Endothelial cell of umbilical vein (primary cell): Measurements from ENCODE around the gene IL36RN. TPM values are rescaled to one million over a fixed set of nuclear protein-coding genes. Genes with fewer than 3 reads are reported as not detected.

Experiments
- BruUV-seq: library from RNA; stranded (reverse); fragments of 400-500 nt; replicated peaks from 2 replicates; lab custom pipeline; 2021; lab: Mats Ljungman, UMichigan
- CTCF ChIA-PET: fragments of 300-600, 350-600 bp; sonication (Branson Sonifier 250); formaldehyde crosslinking; loops from one replicate; lab custom pipeline; 2021; ENCODE audit warnings: antibody characterized with exemption, inconsistent platforms; lab: Charles Lee
- POLR2A ChIA-PET: fragments of 300-600, 350-600 bp; sonication (Branson Sonifier 250); formaldehyde crosslinking; loops from one replicate; lab custom pipeline; 2021; ENCODE audit warnings: antibody characterized with exemption, inconsistent platforms; lab: Charles Lee
- DNase-seq: peaks from one replicate; pipeline ENCODE4 v3.0.0-alpha.2; 2011; ENCODE audit warnings: low read depth, low spot score
- FAIRE-seq: peaks from 2 replicates; lab custom pipeline; 2011; peaks lifted over from hg19 to GRCh38; lab: Jason Lieb, UNC
- H2AFZ ChIP-seq: 2 replicates; pipeline ENCODE4 v1.6.0; 2012; ENCODE audit warnings: low read depth, low read length, control low read depth, inconsistent platforms
- H3K27ac ChIP-seq: 2 replicates; pipeline ENCODE4 v1.5.1; 2011; ENCODE audit warnings: low read depth, mild to moderate bottlenecking, control low read depth, low read length, moderate library complexity; ENCODE audit not compliant: insufficient read depth
- H3K27me3 ChIP-seq, 2 experiments: 2 replicates each; pipeline versions ENCODE4 v1.6.0 to v1.6.1; 2011; ENCODE audit warnings: low read length in 2 of 2, mixed read lengths in 1 of 2; ENCODE audit not compliant: control insufficient read depth in 2 of 2, insufficient read depth in 2 of 2
- H3K36me3 ChIP-seq, 2 experiments: 2 replicates in 1 of 2; 3 replicates in 1 of 2; pipeline ENCODE4 v1.5.1; 2011; ENCODE audit warnings: low read length in 2 of 2, mild to moderate bottlenecking in 1 of 2, moderate library complexity in 1 of 2; ENCODE audit not compliant: control insufficient read depth in 2 of 2, insufficient read depth in 2 of 2; ENCODE audit errors: extremely low read depth in 1 of 2
- H3K4me1 ChIP-seq: 3 replicates; pipeline ENCODE4 v1.5.1; 2011; ENCODE audit warnings: mild to moderate bottlenecking, low read length; ENCODE audit not compliant: control insufficient read depth, insufficient read depth; ENCODE audit errors: extremely low read depth
- H3K4me2 ChIP-seq: 2 replicates; pipeline ENCODE4 v1.6.1; 2011; ENCODE audit warnings: low read length, control low read depth, mixed read lengths; ENCODE audit not compliant: insufficient read depth
- H3K4me3 ChIP-seq, 3 experiments: fragments of 200-600 bp in 1 of 3; sonication (generic), shearing (Covaris generic) in 1 of 3; replicated peaks in 1 of 3; 2 replicates each; pipeline ENCODE4 v1.5.1; 2011 to 2016; ENCODE audit warnings: control low read depth in 3 of 3, low read length in 3 of 3, mild to moderate bottlenecking in 2 of 3, inconsistent platforms in 1 of 3, low read depth in 1 of 3, moderate library complexity in 1 of 3; ENCODE audit not compliant: insufficient read depth in 1 of 3
- H3K79me2 ChIP-seq: 2 replicates; pipeline ENCODE4 v1.6.0; 2012; ENCODE audit warnings: low read length, inconsistent platforms; ENCODE audit not compliant: control insufficient read depth, insufficient read depth
- H3K9ac ChIP-seq: replicated peaks from 2 replicates; pipeline ENCODE3; 2011; ENCODE audit warnings: low read length, control low read depth; ENCODE audit not compliant: insufficient read depth; ENCODE audit errors: extremely low read depth
- H3K9me1 ChIP-seq: replicated peaks from 3 replicates; pipeline ENCODE4 v1.6.0; 2011; ENCODE audit warnings: mild to moderate bottlenecking, low read length; ENCODE audit not compliant: control insufficient read depth, insufficient read depth; ENCODE audit errors: extremely low read depth
- H3K9me3 ChIP-seq: replicated peaks from 2 replicates; pipeline ENCODE4 v1.5.1; 2012; ENCODE audit warnings: low read length, inconsistent platforms; ENCODE audit not compliant: control insufficient read depth, insufficient read depth
- H4K20me1 ChIP-seq: replicated peaks from 2 replicates; pipeline ENCODE3; 2011; ENCODE audit warnings: mild to moderate bottlenecking, low read length; ENCODE audit not compliant: control insufficient read depth, insufficient read depth; ENCODE audit errors: extremely low read depth
- EZH2 ChIP-seq: IDR thresholded peaks from 2 replicates; pipeline ENCODE4 v1.6.1; 2012; ENCODE audit warnings: borderline replicate concordance, low read depth, mild to moderate bottlenecking, moderate library complexity, low read length, inconsistent platforms; ENCODE audit not compliant: severe bottlenecking
- FOS ChIP-seq: IDR thresholded peaks from 2 replicates; pipeline ENCODE4 v1.6.1; 2011; ENCODE audit warnings: mild to moderate bottlenecking, low read length, moderate library complexity, borderline replicate concordance; ENCODE audit not compliant: insufficient read depth
- GATA2 ChIP-seq: IDR thresholded peaks from 2 replicates; pipeline ENCODE4 v1.7.0; 2011; ENCODE audit warnings: low read depth, mild to moderate bottlenecking, moderate library complexity, mixed read lengths, low read length; ENCODE audit not compliant: insufficient read length, insufficient read depth
- JUN ChIP-seq: IDR thresholded peaks from 2 replicates; pipeline ENCODE4 v1.6.1; 2011; ENCODE audit warnings: borderline replicate concordance, low read depth; ENCODE audit not compliant: insufficient read length, insufficient read depth
- MYC ChIP-seq: IDR thresholded peaks from one replicate; pipeline ENCODE4 v1.6.1; 2011; ENCODE audit warnings: mild to moderate bottlenecking, low read depth, low read length
- POLR2A ChIP-seq: IDR thresholded peaks from 2 replicates; pipeline ENCODE4 v1.6.1; 2012; ENCODE audit warnings: low read depth, mild to moderate bottlenecking, control low read depth, low read length
- POLR2AphosphoS5 ChIP-seq: IDR thresholded peaks from 2 replicates; pipeline ENCODE4 v1.6.1; 2012; ENCODE audit warnings: low read depth, mild to moderate bottlenecking, control low read depth, low read length, moderate library complexity; ENCODE audit not compliant: insufficient read depth
- dilution Hi-C: fragments of 300-500 bp; cut with MboI; formaldehyde crosslinking; loops from one replicate; pipeline ENCODE4 v1.15.0; 2019; ENCODE audit warnings: low sequenced_read_pairs; ENCODE audit not compliant: extremely low pct_ligation_motif_present
- intact Hi-C: fragments of 100-400 bp; cut with micrococcal nuclease; formaldehyde crosslinking; loops from one replicate; pipeline ENCODE4 v1.10.0; 2022
- polyA plus RNA-seq, 4 experiments: library from polyadenylated mRNA; depleted of rRNA in 3 of 4; stranded (reverse) in 3 of 4; unstranded in 1 of 4; fragments of >200 nt; gene quantifications; 2 replicates each; pipeline versions ENCODE4 v1.2.1 to v1.2.3, GENCODE V29; 2011 to 2012; ENCODE audit warnings: missing spikeins in 1 of 4
- total RNA-seq: library from RNA; stranded (reverse); gene quantifications from 2 replicates; pipeline ENCODE4 v1.2.3, GENCODE V29; 2021
- TF ChIP-seq, protein P1 (sequence below), 2 donors: IDR thresholded peaks; 1 replicate in 1 of 2; 2 replicates in 1 of 2; pipeline ENCODE4 v1.5.1; 2011; ENCODE audit warnings: low read length in 2 of 2, mild to moderate bottlenecking in 2 of 2, moderate library complexity in 2 of 2, control low read depth in 1 of 2, inconsistent platforms in 1 of 2, low read depth in 1 of 2; ENCODE audit not compliant: insufficient read depth in 1 of 2; ENCODE audit errors: extremely low read depth in 1 of 2
- TF ChIP-seq, protein P2 (sequence below): IDR thresholded peaks from 2 replicates; pipeline ENCODE4 v1.6.1; 2011; ENCODE audit not compliant: insufficient read depth, insufficient read length

Gene IL36RN
- total and polyA plus RNA-seq, 2 donors (not counting 3 experiments of a cell fraction or from before 2014, with no cell fraction given) = not detected

GRCh38 chr2:113084249-113085000 lies 25.4 kb downstream of the IL36RN start:
- DNase-seq = no peak
- Histone ChIP-seq H2AFZ (no peak overlapping the region), H3K9me3 (no peaks in the 10 kb centered on the region), H4K20me1 (no peaks in the 10 kb centered on the region), H3K4me2 (no peak overlapping the region), H3K79me2 (no peaks in the 10 kb centered on the region), H3K4me1 (no peaks in the 10 kb centered on the region), H3K27ac (no peak overlapping the region), H3K4me3 (no peak overlapping the region), H3K9ac (no peak overlapping the region), H3K9me1 (no peaks in the 10 kb centered on the region), H3K36me3 (no peaks in the 10 kb centered on the region), H3K27me3 (peaks cover 3 to 10% of the 10 kb centered on the region in 2 experiments)
- dilution Hi-C loops (no loop called here), intact Hi-C loops (no loop called here)
- no TSS peak for BruUV-seq
- TF ChIP-seq MYC = no peak
- TF ChIP-seq, protein P1, sequence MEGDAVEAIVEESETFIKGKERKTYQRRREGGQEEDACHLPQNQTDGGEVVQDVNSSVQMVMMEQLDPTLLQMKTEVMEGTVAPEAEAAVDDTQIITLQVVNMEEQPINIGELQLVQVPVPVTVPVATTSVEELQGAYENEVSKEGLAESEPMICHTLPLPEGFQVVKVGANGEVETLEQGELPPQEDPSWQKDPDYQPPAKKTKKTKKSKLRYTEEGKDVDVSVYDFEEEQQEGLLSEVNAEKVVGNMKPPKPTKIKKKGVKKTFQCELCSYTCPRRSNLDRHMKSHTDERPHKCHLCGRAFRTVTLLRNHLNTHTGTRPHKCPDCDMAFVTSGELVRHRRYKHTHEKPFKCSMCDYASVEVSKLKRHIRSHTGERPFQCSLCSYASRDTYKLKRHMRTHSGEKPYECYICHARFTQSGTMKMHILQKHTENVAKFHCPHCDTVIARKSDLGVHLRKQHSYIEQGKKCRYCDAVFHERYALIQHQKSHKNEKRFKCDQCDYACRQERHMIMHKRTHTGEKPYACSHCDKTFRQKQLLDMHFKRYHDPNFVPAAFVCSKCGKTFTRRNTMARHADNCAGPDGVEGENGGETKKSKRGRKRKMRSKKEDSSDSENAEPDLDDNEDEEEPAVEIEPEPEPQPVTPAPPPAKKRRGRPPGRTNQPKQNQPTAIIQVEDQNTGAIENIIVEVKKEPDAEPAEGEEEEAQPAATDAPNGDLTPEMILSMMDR (IDR thresholded peaks at IDR 0.05; ENCODE audit: extremely low read depth in 1 of 2, insufficient read depth in 1 of 2, low read depth in 1 of 2, low read length in 2 of 2) = peak in 1 of 2 donors; percentile 10
- FAIRE-seq = no peak
- ChIA-PET POLR2A (no interaction called here), CTCF (interaction anchor here (0.7 to 1.0 kb wide), 4 partner anchors 52 to 305 kb away, joined by 3 to 6 read pairs (median 4); no protein-coding TSS in a partner anchor)

DNA sequence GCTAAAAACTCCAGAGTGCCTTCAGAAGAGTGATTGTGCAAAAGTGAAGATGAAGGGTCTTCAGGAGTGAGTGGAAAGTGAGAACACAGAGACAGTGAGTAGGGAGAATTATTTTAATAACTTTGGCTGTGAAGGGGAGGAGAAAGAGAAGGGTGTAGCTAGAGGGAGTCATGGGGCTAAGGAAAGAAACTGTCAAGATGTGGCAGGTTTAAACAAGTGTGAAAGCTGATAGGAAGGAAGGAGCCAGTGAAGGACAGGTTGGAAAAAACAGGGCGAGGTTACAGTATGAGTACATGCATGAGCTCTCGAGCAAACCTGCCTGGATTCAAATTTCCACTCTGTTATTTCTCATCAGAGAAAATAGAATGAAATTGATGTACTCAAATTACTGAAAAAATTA lies 26.5 kb downstream of the IL36RN start:
- no TSS peak for BruUV-seq
- CTCF ChIA-PET = interaction anchor here (1.0 to 1.3 kb wide), 2 partner anchors 9 to 113 kb away, joined by 3 read pairs; no protein-coding TSS in a partner anchor
- H3K4me2 ChIP-seq = no peak overlapping the region
- H3K79me2 ChIP-seq = no peaks in the 10 kb centered on the region
- no peak overlapping the region for H3K9ac ChIP-seq
- H4K20me1 ChIP-seq = no peaks in the 10 kb centered on the region
- intact Hi-C loops (no loop called here), dilution Hi-C loops (no loop called here)
- H3K27ac ChIP-seq = no peak overlapping the region
- POLR2A ChIA-PET = no interaction called here
- peaks cover 3 to 8% of the 10 kb centered on the region in 2 experiments for H3K27me3 ChIP-seq
- no peak for TF ChIP-seq EZH2
- TF ChIP-seq, protein P1 (IDR thresholded peaks at IDR 0.05; ENCODE audit: extremely low read depth in 1 of 2, insufficient read depth in 1 of 2, low read depth in 1 of 2, low read length in 2 of 2) = no peak
- TF ChIP-seq POLR2AphosphoS5 = no peak
- no peak for TF ChIP-seq GATA2
- TF ChIP-seq JUN = no peak
- TF ChIP-seq FOS = no peak
- TF ChIP-seq, protein P2, sequence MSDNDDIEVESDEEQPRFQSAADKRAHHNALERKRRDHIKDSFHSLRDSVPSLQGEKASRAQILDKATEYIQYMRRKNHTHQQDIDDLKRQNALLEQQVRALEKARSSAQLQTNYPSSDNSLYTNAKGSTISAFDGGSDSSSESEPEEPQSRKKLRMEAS = no peak
- TF ChIP-seq MYC = no peak
- TF ChIP-seq POLR2A = no peak
- H3K36me3 ChIP-seq = no peaks in the 10 kb centered on the region
- no peak overlapping the region for H3K4me3 ChIP-seq
- no peaks in the 10 kb centered on the region for H3K9me3 ChIP-seq
- DNase-seq (no peak), FAIRE-seq (no peak)
- H3K9me1 ChIP-seq = no peaks in the 10 kb centered on the region
- H3K4me1 ChIP-seq = no peaks in the 10 kb centered on the region
- no peak overlapping the region for H2AFZ ChIP-seq
